GM19240 (cell line): Measurements from ENCODE around the gene PTH2R.
"Not testable (repeated sequence)": the region's sequence is repeated elsewhere in the genome, so short reads cannot be mapped to it uniquely, and the experiment has no call there.

Experiments
- DNase-seq: peaks from one replicate; pipeline ENCODE4 v3.0.0; 2011; ENCODE audit warnings: low spot score; ENCODE audit not compliant: insufficient read length

PTH2R gene

GRCh38 chr2:208482453-208483015 lies 75.9 kb downstream of the PTH2R start:
- DNase-seq, result not testable (repeated sequence)

- no peak for DNase-seq
Measured at GRCh38 chr2:208485390-208485789, 78.8 kb downstream of the PTH2R start.

GRCh38 chr2:208488686-208489564 lies 82.3 kb downstream of the PTH2R start:
- DNase-seq, result no peak

GRCh38 chr2:208489687-208490086 lies 83.1 kb downstream of the PTH2R start:
- DNase-seq, result no peak

GRCh38 chr2:208490492-208490891 lies 83.9 kb downstream of the PTH2R start:
- no peak for DNase-seq

GRCh38 chr2:208491641-208492040 lies 85.0 kb downstream of the PTH2R start:
- no peak for DNase-seq

- DNase-seq, result no peak
Measured at GRCh38 chr2:208492069-208492468, 85.5 kb downstream of the PTH2R start.

- no peak for DNase-seq
Measured at GRCh38 chr2:208493186-208493585, 86.6 kb downstream of the PTH2R start.

GRCh38 chr2:208496129-208496528 lies 89.5 kb downstream of the PTH2R start:
- no peak for DNase-seq

GRCh38 chr2:208501206-208501605 lies 94.6 kb downstream of the PTH2R start:
- DNase-seq, result no peak

GRCh38 chr2:208502288-208502687 lies 95.7 kb downstream of the PTH2R start:
- no peak for DNase-seq

GRCh38 chr2:208505365-208505764 lies 98.8 kb downstream of the PTH2R start:
- DNase-seq, result not testable (repeated sequence)

- no peak for DNase-seq
Measured at GRCh38 chr2:208509586-208509985, 103.0 kb downstream of the PTH2R start.

GRCh38 chr2:208511016-208511415 lies 104.4 kb downstream of the PTH2R start:
- DNase-seq, result no peak

- no peak for DNase-seq
Measured at GRCh38 chr2:208511573-208511972, 105.0 kb downstream of the PTH2R start.

GRCh38 chr2:208515099-208515498 lies 108.5 kb downstream of the PTH2R start:
- no peak for DNase-seq

GRCh38 chr2:208523069-208523468 lies 116.5 kb downstream of the PTH2R start:
- not testable (repeated sequence) for DNase-seq

- DNase-seq, result not testable (repeated sequence)
Measured at GRCh38 chr2:208525165-208525564, 118.6 kb downstream of the PTH2R start.

- no peak for DNase-seq
Measured at GRCh38 chr2:208529796-208530195, 123.2 kb downstream of the PTH2R start.

GRCh38 chr2:208531361-208531760 lies 124.8 kb downstream of the PTH2R start:
- DNase-seq, result no peak

GRCh38 chr2:208535578-208535977 lies 129.0 kb downstream of the PTH2R start:
- not testable (repeated sequence) for DNase-seq

GRCh38 chr2:208541461-208541988 lies 134.9 kb downstream of the PTH2R start:
- no peak for DNase-seq
